Upper lobe of left lung (tissue), 4 donors: Measurements from ENCODE around the gene ABCG1.

Experiments used
- POLR2A ChIP-seq, 4 donors: fragments of 450-650 bp; IDR thresholded peaks; one replicate each; pipeline ENCODE4 v1.5.1; 2016 to 2017; ENCODE audit warnings: antibody characterized with exemption in 4 of 4, mild to moderate bottlenecking in 2 of 4
- TF ChIP-seq, protein P1 (sequence below), 6 experiments: fragments of 450-650 bp in 4 of 6; fragments of 200-600 bp in 2 of 6; sonication (generic) in 2 of 6; IDR thresholded peaks; one replicate each; pipeline ENCODE4 v1.5.1; 2016 to 2019; ENCODE audit warnings: antibody characterized with exemption in 6 of 6

DNA sequence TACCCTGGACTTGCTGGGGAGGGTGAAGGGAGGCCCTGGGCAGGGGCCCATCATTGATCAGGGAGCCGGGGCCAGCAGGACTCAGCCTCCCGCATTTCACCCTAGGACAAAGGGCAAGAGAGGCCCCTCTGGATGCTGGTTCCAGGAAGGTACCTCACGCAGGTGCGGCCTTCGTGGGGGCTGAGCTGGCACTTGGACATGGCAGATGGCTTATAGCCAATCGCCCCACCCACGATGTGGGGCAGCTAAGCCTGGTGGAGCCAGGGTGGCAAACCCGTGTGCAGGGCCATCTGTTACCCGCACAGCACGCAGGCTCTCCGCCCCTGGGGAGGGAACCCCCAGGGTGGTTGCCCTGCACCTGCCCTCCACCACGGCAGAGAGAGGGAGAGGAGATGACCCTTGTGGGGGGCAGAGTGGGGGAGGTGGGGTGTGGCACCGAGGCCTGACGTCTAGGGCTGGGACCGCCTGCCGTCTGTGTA is 93.7 kb downstream of the ABCG1 start:
- no peak for TF ChIP-seq POLR2A (IDR thresholded peaks at IDR 0.05)
- TF ChIP-seq, protein P1, sequence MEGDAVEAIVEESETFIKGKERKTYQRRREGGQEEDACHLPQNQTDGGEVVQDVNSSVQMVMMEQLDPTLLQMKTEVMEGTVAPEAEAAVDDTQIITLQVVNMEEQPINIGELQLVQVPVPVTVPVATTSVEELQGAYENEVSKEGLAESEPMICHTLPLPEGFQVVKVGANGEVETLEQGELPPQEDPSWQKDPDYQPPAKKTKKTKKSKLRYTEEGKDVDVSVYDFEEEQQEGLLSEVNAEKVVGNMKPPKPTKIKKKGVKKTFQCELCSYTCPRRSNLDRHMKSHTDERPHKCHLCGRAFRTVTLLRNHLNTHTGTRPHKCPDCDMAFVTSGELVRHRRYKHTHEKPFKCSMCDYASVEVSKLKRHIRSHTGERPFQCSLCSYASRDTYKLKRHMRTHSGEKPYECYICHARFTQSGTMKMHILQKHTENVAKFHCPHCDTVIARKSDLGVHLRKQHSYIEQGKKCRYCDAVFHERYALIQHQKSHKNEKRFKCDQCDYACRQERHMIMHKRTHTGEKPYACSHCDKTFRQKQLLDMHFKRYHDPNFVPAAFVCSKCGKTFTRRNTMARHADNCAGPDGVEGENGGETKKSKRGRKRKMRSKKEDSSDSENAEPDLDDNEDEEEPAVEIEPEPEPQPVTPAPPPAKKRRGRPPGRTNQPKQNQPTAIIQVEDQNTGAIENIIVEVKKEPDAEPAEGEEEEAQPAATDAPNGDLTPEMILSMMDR (IDR thresholded peaks at IDR 0.05), result no peak
